Measurements from ENCODE around the gene FLACC1. TPM values are rescaled to one million over a fixed set of nuclear protein-coding genes. Genes with fewer than 3 reads are reported as not detected.

FLACC1 gene, protein sequence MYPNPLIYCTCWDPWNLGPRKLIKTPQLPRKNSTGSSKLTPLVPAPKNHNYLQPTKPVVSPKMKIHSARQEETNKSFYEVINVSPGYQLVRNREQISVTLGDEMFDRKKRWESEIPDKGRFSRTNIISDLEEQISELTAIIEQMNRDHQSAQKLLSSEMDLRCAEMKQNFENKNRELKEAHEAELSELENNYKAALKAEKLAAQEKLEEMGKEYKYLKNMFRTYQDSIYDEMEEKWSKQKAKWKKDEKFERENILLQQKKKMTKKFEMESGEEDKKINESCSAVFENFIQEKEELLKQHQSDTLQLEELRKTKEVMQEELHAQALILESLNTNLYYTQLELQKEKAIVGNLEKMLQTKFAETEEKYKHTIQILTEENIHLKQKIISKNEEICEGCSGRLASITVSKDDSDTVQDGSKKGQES
- 1 to 10 TPM; 1.2 to 7.1 TPM for total RNA-seq
- 1 to 10 TPM in 1 of 2 donors, under 1 TPM in 1; 0.09 to 1.0 TPM for polyA plus RNA-seq

GRCh38 chr2:201357221-201357620, at the start of gene FLACC1:
TSS of gene FLACC1 (minus strand) at chr2:201357345. CDS start at chr2:201351404, 5,941 bp downstream.
- TF ChIP-seq NR2F2 (IDR thresholded peaks at IDR 0.05), result no peak
- no peak for TF ChIP-seq FOXA1 (IDR thresholded peaks at IDR 0.05)
- no peak for TF ChIP-seq ZBTB33 (IDR thresholded peaks at IDR 0.05)
- no peak for TF ChIP-seq RAD21 (IDR thresholded peaks at IDR 0.05)
- no peak for TF ChIP-seq FOXA2 (IDR thresholded peaks at IDR 0.05)
- no peak for TF ChIP-seq JUND (IDR thresholded peaks at IDR 0.05)
- no peak for TF ChIP-seq MAX (IDR thresholded peaks at IDR 0.05)
- TF ChIP-seq ATF3 (IDR thresholded peaks at IDR 0.05), result no peak
- TF ChIP-seq YY1 (IDR thresholded peaks at IDR 0.05), result no peak
- TF ChIP-seq REST (IDR thresholded peaks at IDR 0.05), result no peak
- no peak for TF ChIP-seq HNF4G (IDR thresholded peaks at IDR 0.05)
- TF ChIP-seq SP1 (IDR thresholded peaks at IDR 0.05), result no peak
- no peak for TF ChIP-seq TAF1 (conservative IDR thresholded peaks at IDR 0.05)
- no peak for TF ChIP-seq EGR1 (IDR thresholded peaks at IDR 0.05; ENCODE audit: low read depth in 2 of 2)
- TF ChIP-seq RXRA (IDR thresholded peaks at IDR 0.05), result no peak
- TF ChIP-seq GABPA (IDR thresholded peaks at IDR 0.05 in 1 of 2, conservative IDR thresholded peaks at IDR 0.05 in 1 of 2), result no peak
- TF ChIP-seq HNF4A (conservative IDR thresholded peaks at IDR 0.05), result no peak
- TF ChIP-seq, protein P1, sequence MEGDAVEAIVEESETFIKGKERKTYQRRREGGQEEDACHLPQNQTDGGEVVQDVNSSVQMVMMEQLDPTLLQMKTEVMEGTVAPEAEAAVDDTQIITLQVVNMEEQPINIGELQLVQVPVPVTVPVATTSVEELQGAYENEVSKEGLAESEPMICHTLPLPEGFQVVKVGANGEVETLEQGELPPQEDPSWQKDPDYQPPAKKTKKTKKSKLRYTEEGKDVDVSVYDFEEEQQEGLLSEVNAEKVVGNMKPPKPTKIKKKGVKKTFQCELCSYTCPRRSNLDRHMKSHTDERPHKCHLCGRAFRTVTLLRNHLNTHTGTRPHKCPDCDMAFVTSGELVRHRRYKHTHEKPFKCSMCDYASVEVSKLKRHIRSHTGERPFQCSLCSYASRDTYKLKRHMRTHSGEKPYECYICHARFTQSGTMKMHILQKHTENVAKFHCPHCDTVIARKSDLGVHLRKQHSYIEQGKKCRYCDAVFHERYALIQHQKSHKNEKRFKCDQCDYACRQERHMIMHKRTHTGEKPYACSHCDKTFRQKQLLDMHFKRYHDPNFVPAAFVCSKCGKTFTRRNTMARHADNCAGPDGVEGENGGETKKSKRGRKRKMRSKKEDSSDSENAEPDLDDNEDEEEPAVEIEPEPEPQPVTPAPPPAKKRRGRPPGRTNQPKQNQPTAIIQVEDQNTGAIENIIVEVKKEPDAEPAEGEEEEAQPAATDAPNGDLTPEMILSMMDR (IDR thresholded peaks at IDR 0.05; ENCODE audit: low read depth, low read length, missing input control), result no peak
- 90% methylated on average over 1 of the region's 1 CpG for WGBS
- Histone ChIP-seq H3K9ac (ENCODE audit: low read depth in 1 of 2, low read length in 2 of 2) (no peak within 1 kb of the TSS), H3K4me3 (ENCODE audit: low read depth in 1 of 3, low read length in 3 of 3) (no peak within 1 kb of the TSS), H3K36me3 (ENCODE audit: control insufficient read depth in 4 of 4, insufficient read depth in 3 of 4, low read depth in 1 of 4, low read length in 3 of 4) (no peaks in the 10 kb centered on the region), H3K9me3 (ENCODE audit: control insufficient read depth in 4 of 4, low read length in 3 of 4) (no peaks in the 10 kb centered on the region), H3K27ac (ENCODE audit: low read depth in 1 of 2, low read length in 2 of 2) (no peak within 1 kb of the TSS), H3K4me1 (ENCODE audit: control insufficient read depth in 4 of 4, insufficient read depth in 4 of 4, low read length in 3 of 4) (no peaks in the 10 kb centered on the region), H3K27me3 (ENCODE audit: control insufficient read depth in 4 of 4, insufficient read depth in 4 of 4, low read length in 3 of 4) (no peaks in the 10 kb centered on the region)
- no peak for DNase-seq (ENCODE audit: low spot score)
